ENCODE data around the gene ADCY3.

Gene ADCY3

DNA sequence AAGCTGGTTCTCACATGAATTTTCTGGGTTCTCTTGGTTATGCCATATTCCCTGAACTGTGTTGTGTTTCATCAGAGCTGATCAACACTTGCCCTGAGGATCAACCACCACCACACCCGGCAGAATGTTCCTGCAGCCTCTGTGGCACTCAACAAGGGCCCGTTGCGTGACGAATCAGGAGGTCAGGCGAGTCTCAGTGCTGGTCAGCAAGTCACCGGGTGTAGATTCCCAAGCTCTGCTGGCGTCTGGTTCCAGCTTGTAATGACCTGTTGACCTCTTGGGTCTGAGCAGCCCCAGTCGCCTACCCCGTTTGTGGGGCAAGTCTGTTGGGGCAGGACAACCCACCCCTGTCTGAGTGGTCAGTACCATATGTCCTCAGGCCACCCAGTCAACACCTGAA lies 46.0 kb downstream of the ADCY3 start:
- no peak for DNase-seq (ENCODE audit: low read depth)

DNA sequence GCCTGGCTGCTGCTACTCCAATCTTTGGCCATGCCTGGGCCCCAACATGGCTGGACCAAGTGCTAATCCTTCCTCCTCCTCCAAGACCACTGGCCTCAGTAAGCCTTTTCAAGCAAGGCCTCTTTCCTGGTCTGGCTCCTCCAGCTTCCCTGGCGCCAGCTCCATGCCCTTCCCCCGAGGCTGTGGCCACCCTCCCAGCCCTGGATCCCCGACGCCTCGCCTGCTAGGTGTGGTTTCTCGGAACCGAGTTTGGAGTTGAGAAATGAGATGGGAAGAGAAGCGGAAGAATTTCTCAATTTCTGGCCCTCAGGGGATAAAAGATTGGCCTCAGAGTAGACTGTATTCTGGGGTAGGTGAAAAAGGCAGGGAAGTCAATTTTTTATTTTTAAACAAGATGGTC lies 46.4 kb downstream of the ADCY3 start:
- DNase-seq (ENCODE audit: low read depth), result no peak

DNA sequence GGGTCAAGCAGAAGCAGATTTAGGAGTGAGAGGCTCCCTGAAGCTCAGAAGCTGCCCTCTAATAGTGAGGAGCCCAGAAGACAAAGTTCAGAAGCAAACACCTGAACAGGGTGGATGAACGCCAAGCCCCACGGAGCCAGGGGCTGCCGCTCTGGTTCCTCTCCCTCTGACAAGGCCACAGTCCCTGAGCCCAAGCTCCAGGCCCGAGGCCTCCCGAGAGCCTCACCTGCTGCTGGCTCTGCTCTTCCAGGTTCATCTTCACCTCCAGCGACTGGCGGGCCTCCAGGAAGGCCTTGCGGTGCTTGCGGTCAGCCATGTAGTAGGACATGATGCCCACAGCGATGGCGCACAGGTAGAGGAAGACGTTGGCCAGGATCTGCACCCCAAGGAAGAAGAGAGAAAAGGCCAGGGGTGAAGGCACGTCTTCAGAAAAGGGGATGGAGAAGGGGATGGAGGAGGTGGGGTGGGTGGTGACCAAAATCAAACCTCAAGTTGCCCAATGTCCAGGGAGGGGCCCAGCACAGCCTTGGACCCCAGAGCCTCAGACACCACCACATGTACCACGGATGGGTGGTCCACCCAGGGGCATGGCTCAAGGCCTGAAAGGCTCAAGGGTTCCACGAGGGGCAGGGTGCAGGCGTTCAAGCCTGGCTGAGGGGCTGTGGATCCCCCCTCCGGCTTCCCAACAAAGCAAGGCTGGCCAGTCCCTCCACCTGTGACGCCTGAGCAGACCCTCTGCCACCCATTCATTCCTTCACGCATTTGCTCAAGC lies 47.5 kb downstream of the ADCY3 start:
- DNase-seq (ENCODE audit: low read depth), result no peak

GRCh38 chr2:24871852-24872333 lies 48.1 kb downstream of the ADCY3 start:
- no peak for DNase-seq (ENCODE audit: low read depth)

- no peak for DNase-seq (ENCODE audit: low read depth)
These were observed 48.9 kb downstream of the ADCY3 start for GRCh38 chr2:24870891-24871705.

- no peak for DNase-seq (ENCODE audit: low read depth)
These were observed 49.6 kb downstream of the ADCY3 start for GRCh38 chr2:24870440-24870839.

- no peak for DNase-seq (ENCODE audit: low read depth)
These were observed 53.1 kb downstream of the ADCY3 start for GRCh38 chr2:24866946-24867345.

DNA sequence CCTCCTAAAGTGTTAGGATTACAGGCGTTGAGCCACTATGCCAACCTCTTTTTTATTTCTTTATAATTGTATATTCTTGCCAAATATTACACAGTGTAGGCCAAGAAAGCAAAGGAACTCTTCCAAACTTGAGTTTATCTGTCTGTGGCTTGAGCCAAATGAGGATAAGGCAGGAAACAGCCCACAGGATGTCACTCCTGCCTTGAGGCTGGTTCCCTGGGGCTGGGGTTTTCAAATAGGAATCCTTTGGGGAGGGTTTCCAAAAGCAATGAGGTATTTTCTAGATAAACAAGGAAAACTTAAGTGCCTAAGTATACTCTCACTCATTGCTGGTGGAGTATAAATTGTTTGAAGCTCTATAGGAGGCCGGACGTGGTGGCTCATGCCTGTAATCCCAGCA lies 56.4 kb downstream of the ADCY3 start:
- no peak for DNase-seq (ENCODE audit: low read depth)

GRCh38 chr2:24861500-24861899 lies 58.5 kb downstream of the ADCY3 start:
- no peak for DNase-seq (ENCODE audit: low read depth)

GRCh38 chr2:24860631-24861030 lies 59.4 kb downstream of the ADCY3 start:
- DNase-seq (ENCODE audit: low read depth), result no peak

- no peak for DNase-seq (ENCODE audit: low read depth)
These were observed 60.0 kb downstream of the ADCY3 start for GRCh38 chr2:24859968-24860600.

DNA sequence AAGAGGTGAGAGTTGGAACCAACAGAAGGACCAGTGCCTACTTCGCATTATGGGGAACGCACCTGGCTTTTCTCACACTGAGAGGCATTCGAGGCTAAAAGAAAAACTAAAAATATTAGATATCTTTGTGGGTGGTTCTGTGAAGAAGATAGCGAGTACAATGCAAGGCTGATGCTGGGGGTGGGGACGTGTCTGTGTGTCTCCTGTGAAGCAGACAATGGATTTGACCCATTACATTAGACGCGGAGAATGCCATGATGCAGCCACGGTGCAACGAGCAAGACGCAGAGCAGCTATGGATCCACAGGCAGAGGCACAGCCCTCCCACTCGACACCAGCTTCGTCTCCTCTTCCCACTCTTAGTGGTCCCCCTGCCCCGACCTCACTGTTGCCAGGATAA lies 61.0 kb downstream of the ADCY3 start:
- DNase-seq (ENCODE audit: low read depth), result no peak

- no peak for DNase-seq (ENCODE audit: low read depth)
These were observed 62.3 kb downstream of the ADCY3 start for GRCh38 chr2:24857746-24858145.

- DNase-seq (ENCODE audit: low read depth), result no peak
These were observed 63.2 kb downstream of the ADCY3 start for GRCh38 chr2:24856791-24857211.

DNA sequence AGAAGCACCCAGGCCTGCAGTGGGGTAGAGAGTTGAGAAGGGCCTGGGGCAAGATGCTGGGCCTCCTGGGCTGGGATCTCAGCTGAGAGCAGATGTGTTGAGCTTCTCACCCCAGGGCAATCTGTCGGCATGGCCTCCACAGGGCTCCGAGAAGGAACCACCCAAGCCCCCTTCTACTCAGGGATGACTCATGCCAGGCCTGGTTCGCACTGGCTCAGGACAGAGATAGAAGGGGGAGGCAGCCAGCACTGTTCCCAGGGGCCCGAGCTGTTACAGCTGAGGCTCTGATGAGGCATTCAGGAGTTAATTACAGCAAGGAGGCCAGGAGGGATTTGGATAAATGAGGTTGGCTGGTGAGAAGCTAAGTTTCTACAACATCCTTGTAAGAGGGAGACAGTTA lies 64.3 kb downstream of the ADCY3 start:
- no peak for DNase-seq (ENCODE audit: low read depth)

DNA sequence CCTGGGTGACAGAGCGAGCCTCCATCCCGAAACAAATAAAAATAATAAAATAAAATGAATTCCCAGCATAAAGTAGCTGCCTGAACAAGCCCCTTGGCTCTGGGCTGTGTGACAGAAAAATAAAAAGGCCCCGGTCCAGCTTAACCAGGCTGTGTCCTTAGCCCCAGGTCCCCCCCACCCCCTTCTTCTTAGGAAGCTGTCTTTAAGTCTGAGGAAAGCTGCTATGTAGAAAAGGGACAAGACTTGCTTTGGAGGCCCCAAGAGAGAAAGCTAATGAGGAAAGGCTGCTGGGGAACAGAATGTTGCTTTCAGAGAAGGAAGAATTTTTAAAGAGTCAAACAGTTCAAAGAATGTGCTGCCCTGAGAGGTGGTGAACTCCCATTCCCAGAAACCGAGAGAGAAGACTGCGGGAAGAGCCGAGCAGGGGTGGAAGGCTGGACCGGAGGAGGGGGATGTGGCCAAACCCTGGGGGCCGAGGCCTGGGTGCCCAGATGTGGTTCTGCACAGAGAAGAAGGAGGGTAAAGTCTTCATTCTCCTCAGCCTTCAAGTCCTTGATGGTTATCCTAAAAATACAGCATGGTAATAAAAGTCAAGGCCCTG lies 64.9 kb downstream of the ADCY3 start:
- no peak for DNase-seq (ENCODE audit: low read depth)

DNA sequence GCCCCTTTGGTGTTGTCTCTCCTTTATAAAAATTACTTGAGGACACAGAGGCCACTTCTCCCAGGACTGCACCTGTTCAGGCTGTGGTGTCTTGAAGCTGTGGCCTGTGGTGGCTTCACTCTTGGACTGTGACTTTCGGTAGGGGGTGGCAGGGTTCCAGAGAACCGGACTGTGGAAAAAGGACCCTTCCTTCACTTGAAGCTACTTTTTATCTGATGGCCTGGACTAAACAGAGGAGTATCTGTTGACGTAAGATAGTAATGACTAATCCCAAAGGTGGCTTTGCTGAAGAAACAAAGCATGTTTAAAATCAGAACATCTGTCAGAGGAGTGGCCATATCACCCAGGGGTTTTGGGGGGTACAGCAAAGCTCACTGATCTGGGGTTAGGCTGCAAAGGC lies 66.0 kb downstream of the ADCY3 start:
- no peak for DNase-seq (ENCODE audit: low read depth)

DNA sequence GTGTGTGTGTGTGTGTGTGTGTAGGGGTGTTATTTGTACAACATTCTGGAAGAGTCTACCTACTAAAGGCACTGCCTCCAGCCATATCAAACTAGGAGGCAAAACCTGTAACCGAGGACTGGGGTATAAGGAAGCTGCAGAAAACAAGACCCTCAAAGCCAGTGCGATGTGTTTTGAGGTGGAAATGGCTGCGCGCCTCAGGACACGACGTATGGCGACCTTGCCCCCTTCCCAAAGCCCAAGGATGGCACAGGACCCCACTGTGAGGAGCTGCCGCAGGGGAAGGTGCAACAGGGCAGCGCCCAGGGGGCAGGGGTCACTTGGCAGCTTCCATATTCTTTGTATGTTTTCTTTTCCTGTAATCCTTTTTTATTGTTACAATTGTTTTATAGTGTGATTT lies 67.0 kb downstream of the ADCY3 start:
- DNase-seq (ENCODE audit: low read depth), result no peak

DNA sequence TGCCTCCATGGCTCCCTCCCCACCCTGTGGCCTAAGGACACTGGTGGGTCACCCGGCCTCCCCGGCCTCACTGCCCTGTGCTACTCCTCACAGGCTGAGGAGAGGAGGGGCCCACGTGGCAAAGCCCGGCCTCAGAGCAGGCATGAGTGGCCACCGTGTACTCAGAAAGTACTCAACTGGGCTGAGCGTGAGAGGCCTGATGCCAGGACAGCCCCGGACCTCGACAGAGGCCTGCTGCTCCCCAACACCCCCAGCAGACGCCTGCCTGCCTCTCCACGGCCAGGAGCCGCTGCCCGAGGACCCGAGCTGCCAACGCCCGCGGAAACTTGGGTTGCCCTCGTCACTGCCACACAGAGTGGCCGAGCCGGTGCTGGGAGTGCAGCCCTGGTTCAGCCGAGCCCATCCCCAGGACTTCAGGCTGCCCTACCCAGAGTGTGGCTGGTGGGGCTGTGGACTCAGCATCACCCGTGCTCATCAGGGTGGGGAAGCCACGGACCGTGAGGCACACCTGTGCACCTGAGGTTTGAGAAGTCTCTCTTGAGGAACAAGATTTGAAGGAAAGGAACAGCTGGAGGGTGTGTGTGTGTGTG lies 67.5 kb downstream of the ADCY3 start:
- no peak for DNase-seq (ENCODE audit: low read depth)

DNA sequence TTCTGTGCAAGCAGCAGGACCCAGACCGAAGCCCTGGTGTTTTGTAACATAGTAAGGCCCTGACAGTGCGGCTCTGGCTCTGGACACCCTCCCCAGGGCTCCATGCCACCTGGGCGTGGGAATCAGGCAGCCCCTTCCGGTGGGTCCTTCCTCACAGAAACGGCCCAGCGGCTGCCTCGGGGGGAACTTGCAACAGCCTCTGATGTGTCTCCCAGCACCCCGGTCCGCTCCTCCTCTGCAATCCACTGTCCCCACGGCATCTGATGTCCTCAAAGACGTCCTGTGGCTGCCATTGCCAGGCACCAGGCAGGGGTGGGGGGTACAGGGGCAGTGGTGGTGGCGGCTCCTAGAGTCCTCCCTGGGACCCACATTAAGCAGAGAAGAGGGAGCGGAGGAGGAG lies 68.0 kb downstream of the ADCY3 start:
- no peak for DNase-seq (ENCODE audit: low read depth)

DNA sequence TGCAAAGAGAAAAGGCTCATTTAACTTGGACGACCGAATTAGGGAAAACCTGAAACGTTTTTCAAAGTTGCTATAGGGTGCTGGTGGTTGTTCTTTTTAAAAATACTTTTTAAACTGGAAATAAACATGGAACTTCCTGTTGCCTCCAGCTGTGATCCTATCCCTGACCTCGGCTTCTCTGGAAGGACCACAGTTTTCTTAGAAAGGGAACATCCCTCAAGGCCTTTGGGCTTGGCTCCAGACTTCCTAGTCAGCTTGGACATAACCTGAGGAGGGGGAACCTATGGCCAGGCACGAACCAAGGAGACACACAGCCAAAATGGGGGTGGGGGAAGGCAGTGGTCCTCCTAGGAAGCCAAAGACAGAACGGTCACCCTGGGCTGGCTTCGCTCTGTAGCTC lies 69.1 kb downstream of the ADCY3 start:
- DNase-seq (ENCODE audit: low read depth), result no peak

GRCh38 chr2:24845691-24846090 lies 74.3 kb downstream of the ADCY3 start:
- no peak for DNase-seq (ENCODE audit: low read depth)
